HG03095 (cell line): ENCODE measurements around the gene TBC1D12.

Experiments
- ATAC-seq: cut with Tn5 transposase; IDR thresholded peaks from one replicate; pipeline ENCODE4 v1.9.1; 2021; ENCODE audit warnings: moderate library complexity; ENCODE audit not compliant: unreplicated experiment

TBC1D12 gene

GRCh38 chr10:94405406-94405805, 3.1 kb downstream of the TBC1D12 start:
- no peak for ATAC-seq

DNA sequence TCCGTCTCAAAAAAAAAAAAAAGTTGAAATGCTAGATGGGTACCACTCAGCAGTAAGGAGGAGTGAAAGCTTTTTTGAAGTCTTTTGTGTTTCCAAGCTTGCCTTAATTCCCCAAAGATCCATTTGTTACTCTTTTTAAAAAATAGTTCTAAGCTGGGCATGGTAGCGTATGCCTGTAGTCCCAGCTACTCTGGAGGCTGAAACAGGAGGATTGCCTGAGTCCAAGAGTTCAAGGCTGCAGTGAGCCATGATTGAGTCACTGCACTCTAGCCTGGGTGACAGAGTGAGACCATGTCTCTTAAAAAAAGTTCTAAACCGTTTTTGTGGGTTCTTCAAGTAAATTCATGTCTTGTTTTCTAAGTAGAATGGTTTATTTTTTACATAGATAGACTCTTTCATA, 5.3 kb downstream of the TBC1D12 start:
- ATAC-seq: no peak

DNA sequence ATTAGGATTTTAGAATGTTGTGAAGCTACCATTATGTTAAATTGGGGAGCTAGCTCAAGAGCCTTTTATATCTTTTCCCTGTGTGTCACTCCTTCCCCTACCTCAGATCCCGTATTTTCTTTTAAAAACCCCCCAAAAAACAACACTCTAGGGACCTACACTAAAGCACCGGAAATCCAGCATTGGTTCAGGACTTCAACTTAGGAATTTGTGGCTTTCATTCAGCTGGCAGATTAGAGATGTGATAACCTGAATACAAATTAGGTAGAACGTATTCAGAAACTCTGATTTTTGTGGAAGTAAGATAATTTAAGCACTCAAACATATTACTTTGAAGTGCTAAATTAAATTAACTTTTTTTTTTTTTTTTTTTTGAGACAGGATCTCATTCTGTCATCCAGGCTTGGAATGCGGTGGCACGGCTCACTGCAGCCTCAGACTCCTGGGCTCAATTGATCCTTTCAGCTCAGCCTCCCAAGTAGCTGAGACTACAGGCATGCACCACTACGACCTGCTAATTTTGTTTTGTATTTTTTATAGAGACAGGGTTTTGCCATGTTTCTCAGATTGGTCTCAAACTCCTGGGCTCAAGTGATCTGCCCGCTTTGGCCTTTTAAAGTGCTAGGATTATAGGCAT, 6.8 kb downstream of the TBC1D12 start:
- no peak for ATAC-seq

DNA sequence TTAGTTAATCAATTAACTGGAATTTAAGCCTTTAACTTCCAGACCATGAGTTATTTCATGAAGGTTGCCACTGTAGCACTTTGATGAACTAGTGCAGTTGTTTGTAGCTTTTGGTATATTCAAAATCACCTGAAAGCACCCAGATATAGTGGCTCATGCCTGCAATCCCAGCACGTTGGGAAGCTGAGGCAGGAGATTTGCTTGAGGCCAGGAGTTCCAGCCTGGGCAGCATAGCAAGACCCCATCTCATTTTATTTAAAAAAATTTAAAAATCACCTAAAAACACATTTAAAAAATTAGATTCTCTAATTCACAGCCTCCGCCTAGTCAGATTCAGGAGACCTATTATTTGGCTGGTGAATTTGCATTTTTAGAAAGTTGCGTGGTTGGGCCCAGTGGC, 9.0 kb downstream of the TBC1D12 start:
- no peak for ATAC-seq

DNA sequence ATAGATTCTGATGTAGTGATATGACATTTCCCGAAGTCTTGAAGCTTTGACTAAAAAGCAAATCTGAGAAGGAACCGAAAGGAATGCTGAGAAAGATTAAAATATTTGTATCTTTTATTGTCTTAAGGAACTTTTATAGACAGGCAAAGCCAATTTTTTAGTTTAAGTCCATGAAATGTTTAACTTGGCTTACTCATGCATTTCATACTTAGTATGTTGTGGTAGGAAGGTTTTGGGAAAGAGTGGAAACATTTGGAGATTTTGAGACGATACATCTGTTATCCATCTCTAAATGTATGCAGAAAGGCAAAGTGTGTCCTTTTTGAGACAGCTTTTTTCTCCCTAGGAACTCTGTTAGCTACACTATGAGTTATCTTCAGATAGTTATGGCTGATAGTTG, 10.1 kb downstream of the TBC1D12 start:
- no peak for ATAC-seq

GRCh38 chr10:94413361-94413760, 11.0 kb downstream of the TBC1D12 start:
- no peak for ATAC-seq

- ATAC-seq: no peak
Observed at GRCh38 chr10:94416896-94417295, 14.6 kb downstream of the TBC1D12 start.

DNA sequence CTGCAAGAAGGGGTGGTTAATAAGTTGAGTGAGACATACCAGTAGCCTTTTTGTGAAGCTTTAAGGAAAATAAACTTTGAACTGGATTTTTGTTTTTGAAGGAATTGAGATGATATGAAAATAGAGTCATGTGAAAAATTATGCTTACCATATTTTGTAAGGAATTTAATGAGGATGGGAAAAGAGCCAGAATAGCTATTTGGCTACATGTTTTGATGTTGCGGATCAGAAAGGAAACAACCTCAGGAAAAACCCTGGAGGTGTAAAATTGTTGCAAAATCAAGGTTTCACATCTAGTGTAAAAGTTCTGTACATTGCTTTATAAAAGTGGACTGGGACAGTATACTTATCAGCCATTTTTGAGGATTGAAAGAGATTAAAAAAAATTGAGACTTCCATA, 15.0 kb downstream of the TBC1D12 start:
- ATAC-seq: no peak

DNA sequence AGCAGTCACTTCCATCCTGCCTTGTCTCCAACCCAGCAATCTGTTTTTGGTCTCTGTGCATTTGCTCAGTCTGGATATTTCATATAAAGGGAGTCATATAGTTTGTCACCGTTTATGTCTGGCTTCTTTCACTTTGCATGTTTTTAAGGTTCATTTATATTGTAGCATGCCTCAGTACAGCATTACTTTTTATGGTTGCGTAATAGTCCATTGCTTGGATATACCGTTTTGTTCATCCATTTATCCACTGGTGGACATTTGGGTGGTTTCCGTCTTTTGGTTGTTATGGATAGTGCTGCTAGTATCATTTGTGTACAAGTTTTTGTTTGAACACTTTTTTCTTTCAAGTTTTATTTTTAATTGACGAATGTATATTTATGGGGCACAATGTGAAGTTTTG, 18.2 kb downstream of the TBC1D12 start:
- no peak for ATAC-seq

- ATAC-seq: no peak
Observed at GRCh38 chr10:94420998-94421528, 18.7 kb downstream of the TBC1D12 start.

DNA sequence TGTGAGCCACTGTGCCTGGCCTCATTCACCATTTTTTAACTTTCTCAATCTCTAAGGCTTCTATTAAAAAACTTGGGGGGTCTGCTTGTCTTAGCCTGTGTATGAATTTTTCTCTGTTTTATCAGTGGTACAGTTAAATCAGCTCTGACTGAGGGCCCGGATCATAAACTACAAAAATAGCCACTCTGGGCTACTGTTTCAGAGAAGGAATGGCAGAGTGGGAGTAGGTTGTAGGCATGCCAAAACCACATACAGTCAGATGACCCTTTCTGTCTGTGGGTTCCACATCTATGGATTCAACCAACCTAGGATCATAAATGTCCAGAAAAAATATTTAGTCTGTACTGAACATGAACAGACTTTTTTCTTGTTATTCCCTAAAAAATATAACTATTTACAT, 21.3 kb downstream of the TBC1D12 start:
- ATAC-seq: no peak

DNA sequence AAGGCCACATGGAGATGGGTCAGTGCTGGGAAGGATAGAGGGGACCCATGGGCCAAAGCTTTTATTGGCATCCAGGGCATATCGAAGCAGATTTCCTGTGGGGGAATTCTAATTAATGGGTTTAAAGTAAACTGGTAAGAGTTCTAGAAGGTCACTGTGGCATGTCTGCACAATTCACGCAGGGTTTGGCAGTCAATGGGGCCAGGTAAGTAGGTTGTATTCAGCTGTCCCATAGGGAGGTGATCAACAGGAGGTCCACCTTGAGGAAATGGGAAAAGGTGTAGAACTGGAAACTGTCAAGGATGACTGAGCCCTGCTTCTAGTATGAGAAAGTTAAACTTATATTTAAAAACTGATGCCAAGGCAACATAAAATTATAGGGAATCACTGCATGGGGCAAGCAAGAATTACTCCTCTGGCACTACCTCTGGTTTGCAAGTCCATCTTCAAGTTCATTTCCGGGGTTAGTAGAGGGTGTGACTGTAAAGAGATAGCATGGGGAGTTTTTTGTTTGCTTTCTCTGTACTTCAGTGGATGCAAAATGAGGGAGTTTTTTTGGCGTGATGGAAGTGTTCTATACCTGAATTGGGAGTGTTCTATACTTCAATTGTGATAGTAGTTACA, 22.5 kb downstream of the TBC1D12 start:
- ATAC-seq: no peak

DNA sequence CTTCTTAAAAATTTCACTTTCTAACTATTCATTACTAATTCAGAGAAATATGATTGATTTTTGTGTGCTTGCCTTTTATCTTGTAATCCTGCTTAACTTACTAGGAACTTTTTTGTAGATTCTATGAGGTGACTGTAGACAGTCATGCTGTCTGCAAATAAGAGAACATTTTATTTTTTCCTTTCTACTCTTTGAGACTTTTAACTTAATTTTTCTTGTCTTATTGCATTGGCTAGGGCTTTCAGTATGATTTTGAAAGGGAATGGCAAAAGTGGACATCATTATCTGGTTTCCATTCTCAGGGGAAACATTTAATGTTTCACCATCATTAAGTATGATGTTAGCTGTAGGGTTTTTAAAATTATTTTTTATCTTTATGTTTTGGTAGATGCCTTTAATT, 23.6 kb downstream of the TBC1D12 start:
- ATAC-seq: no peak

DNA sequence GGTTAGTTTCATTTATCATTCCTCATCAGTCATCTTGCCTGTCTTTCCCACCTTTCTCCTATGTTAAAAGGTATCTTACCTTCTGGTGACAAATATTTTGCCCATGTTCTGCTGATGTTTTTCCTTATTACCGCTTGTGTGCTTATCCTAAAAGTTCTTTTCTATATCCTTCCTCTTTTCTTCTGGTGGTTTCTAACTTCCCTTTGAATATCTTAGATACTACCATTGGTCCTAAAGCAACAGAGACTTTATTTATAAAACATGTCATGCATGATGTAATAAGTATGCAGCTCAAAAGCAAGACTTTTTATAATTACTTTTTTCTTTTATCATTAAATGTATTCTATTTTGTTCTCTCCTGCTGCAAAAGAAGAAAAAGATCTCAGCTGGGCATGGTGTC, 24.8 kb downstream of the TBC1D12 start:
- ATAC-seq: no peak

DNA sequence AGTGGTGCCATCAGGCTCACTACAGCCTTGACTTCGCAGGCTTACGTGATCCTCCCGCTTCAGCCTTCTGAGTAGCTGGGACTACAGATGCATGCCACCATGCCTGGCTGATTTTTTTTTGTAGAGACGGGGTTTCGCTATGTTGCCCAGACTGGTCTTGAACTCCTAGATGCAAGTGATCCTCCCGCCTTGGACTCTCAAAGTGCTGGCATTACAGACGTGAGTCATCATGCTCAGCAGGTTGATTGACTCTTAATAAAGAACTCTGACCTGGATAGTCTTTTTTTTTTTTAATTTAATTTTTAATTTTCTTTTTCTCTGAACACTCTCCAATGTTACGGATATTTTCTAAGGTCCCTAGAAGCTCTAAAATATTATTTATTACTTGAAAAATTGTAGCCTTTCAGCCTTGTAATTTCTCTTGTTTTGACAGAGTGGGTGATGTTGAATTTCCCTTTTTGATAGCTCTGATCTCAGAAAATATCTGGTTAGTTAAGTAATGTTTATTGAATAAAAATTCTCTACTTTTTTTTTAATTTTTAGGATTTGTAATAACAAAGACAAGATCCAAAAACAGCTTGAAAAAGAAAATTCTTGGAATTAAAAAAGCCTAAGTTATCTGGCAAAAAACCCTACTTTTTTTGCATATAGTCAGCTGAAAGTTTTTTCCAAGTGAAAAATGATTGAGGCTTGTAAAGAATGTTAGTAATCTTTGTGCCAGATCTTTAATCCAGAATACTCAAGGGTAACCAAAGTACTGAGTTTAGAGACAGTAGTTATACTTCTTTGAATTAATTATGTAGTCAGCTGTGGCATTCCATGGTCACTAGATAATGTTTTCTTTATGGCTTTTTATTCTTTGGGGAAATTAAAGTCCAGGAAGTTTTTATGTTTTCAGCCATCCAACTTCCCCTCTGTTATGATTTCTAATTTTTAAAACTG, 26.7 kb downstream of the TBC1D12 start:
- no peak for ATAC-seq

- no peak for ATAC-seq
Observed at GRCh38 chr10:94430701-94431100, 28.4 kb downstream of the TBC1D12 start.

DNA sequence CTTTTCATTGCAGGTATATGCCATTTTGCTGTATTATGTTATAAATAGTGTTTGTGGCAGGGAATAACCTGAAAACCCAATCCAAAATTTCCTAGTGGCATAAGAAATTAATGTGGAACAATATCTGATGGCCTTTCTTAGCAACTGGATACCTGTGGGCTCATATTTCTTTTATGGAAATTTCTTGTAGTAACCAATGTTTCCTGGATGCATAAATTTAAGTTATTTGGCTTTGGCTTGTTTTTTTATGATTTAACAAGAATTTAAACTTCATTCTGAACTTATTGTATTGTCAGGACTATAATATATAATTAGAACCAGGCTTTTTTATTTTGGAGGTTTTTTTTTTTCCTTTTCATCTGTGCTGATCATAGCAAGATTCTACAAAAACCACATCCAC, 30.1 kb downstream of the TBC1D12 start:
- ATAC-seq: no peak

GRCh38 chr10:94439275-94439861, 37.0 kb downstream of the TBC1D12 start:
- no peak for ATAC-seq

DNA sequence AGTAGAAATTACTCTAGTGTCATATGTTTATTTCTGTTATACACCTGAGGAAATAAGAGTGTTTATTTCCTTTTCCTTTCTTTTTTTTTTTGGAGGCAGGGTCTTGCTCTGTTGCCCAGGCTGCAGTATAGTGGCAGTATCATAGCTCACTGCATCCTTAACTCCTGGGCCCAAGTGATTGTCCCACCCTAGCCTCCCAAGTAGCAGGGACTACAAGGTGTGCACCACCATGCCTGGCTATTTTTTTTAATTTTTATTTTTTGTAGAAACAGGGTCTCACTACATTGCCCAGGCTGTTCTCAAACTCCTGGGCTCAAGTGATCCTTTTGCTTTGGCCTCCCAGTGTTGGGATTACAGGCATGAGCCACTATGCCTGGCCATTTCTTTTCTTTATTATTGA, 37.8 kb downstream of the TBC1D12 start:
- ATAC-seq: no peak

- no peak for ATAC-seq
Observed at GRCh38 chr10:94443047-94443446, 40.7 kb downstream of the TBC1D12 start.

GRCh38 chr10:94443549-94443948, 41.2 kb downstream of the TBC1D12 start:
- ATAC-seq: no peak
